ENCODE results near the gene NRXN3.

NRXN3 gene

DNA sequence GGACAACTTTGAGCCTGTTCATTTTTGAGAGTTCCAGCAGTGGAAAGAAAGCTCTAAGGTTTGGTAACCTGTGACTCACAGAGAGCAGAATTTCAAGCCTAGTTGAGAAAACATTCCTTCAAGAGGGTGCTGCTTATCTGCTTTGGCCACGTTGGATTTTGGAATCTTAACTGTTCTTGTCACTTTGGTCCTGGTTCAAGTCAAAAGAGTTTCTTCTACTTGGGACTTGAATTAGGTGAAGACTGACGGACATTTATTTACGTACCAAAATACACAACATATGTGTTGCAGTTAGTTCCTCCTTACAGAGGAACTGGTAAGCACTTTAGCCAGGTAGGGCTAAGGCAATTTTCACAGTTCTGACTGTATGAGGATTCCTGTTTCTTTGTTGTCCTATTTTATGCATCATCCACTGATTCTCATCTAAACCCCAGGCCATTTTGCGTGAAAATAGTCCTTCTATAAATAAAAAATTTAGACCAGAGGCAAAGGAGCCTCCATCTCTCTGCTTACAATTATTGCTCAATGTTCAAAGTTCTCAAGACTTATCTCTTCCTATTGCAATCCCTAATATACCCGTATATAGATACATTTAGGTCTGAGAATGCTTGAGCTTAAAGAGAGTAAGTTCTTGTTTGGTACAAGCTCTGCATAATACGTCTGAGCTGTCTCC is 1460.3 kb downstream of the NRXN3 start:
- Histone ChIP-seq H2AFZ (ENCODE audit: low read length) (no peak overlapping the region), H3K27ac (ENCODE audit: low read depth, low read length, poor library complexity, severe bottlenecking) (no peak overlapping the region), H3K27me3 (ENCODE audit: insufficient read depth, low read length) (no peaks in the 10 kb centered on the region), H3K4me1 (ENCODE audit: insufficient read depth, low read length, severe bottlenecking) (no peaks in the 10 kb centered on the region), H4K20me1 (ENCODE audit: insufficient read depth, low read length) (no peaks in the 10 kb centered on the region), H3F3A (ENCODE audit: insufficient read depth, low read length) (no peaks in the 10 kb centered on the region), H3K9me2 (ENCODE audit: low read depth, low read length) (no peaks in the 10 kb centered on the region), H3K9me3 (ENCODE audit: low read length) (no peaks in the 10 kb centered on the region), H3K79me2 (ENCODE audit: insufficient read depth, low read length) (no peaks in the 10 kb centered on the region), H3K9ac (ENCODE audit: low read length) (no peak overlapping the region), H3K4me3 (ENCODE audit: low read depth, low read length, poor library complexity, severe bottlenecking) (no peak overlapping the region), H3K4me2 (ENCODE audit: low read length) (no peak overlapping the region), H3K36me3 (ENCODE audit: insufficient read depth, low read length) (no peaks in the 10 kb centered on the region)
- TF ChIP-seq, protein P1, sequence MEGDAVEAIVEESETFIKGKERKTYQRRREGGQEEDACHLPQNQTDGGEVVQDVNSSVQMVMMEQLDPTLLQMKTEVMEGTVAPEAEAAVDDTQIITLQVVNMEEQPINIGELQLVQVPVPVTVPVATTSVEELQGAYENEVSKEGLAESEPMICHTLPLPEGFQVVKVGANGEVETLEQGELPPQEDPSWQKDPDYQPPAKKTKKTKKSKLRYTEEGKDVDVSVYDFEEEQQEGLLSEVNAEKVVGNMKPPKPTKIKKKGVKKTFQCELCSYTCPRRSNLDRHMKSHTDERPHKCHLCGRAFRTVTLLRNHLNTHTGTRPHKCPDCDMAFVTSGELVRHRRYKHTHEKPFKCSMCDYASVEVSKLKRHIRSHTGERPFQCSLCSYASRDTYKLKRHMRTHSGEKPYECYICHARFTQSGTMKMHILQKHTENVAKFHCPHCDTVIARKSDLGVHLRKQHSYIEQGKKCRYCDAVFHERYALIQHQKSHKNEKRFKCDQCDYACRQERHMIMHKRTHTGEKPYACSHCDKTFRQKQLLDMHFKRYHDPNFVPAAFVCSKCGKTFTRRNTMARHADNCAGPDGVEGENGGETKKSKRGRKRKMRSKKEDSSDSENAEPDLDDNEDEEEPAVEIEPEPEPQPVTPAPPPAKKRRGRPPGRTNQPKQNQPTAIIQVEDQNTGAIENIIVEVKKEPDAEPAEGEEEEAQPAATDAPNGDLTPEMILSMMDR (IDR thresholded peaks at IDR 0.05; ENCODE audit: low read length) = no peak
- no peak for TF ChIP-seq EZH2 (IDR thresholded peaks at IDR 0.05; ENCODE audit: borderline replicate concordance, low read length)

DNA sequence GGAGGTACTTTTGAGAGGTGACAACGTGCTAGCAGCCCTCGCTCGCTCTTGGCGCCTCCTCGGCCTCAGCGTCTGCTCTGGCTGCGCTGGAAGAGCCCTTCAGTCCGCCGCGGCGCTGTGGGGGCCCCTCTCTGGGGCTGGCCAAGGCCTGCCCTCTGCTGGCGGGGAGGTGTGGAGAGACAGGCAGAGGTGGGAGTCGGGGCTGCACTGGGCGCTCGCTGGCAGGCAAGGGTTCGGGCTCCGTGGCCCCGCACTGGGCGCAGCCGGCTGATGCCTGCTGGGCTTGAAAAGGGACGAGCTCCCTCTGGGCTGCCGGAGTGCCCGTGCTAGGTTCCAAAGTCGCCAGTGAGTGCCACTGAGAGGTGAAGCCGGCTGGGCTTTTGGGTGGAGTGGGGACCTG is 1461.1 kb downstream of the NRXN3 start:
- no peaks in the 10 kb centered on the region for H4K20me1 ChIP-seq (ENCODE audit: insufficient read depth, low read length)
- H3K36me3 ChIP-seq (ENCODE audit: insufficient read depth, low read length) = no peaks in the 10 kb centered on the region
- no peaks in the 10 kb centered on the region for H3K4me1 ChIP-seq (ENCODE audit: insufficient read depth, low read length, severe bottlenecking)
- no peak overlapping the region for H3K4me3 ChIP-seq (ENCODE audit: low read depth, low read length, poor library complexity, severe bottlenecking)
- no peak overlapping the region for H3K9ac ChIP-seq (ENCODE audit: low read length)
- H3F3A ChIP-seq (ENCODE audit: insufficient read depth, low read length) = no peaks in the 10 kb centered on the region
- H3K9me2 ChIP-seq (ENCODE audit: low read depth, low read length) = no peaks in the 10 kb centered on the region
- H3K27ac ChIP-seq (ENCODE audit: low read depth, low read length, poor library complexity, severe bottlenecking) = no peak overlapping the region
- no peak overlapping the region for H3K4me2 ChIP-seq (ENCODE audit: low read length)
- H3K9me3 ChIP-seq (ENCODE audit: low read length) = no peaks in the 10 kb centered on the region
- H3K79me2 ChIP-seq (ENCODE audit: insufficient read depth, low read length) = no peaks in the 10 kb centered on the region
- no peak overlapping the region for H2AFZ ChIP-seq (ENCODE audit: low read length)
- no peaks in the 10 kb centered on the region for H3K27me3 ChIP-seq (ENCODE audit: insufficient read depth, low read length)
- TF ChIP-seq, protein P1 (IDR thresholded peaks at IDR 0.05; ENCODE audit: low read length) = no peak
- no peak for TF ChIP-seq EZH2 (IDR thresholded peaks at IDR 0.05; ENCODE audit: borderline replicate concordance, low read length)

DNA sequence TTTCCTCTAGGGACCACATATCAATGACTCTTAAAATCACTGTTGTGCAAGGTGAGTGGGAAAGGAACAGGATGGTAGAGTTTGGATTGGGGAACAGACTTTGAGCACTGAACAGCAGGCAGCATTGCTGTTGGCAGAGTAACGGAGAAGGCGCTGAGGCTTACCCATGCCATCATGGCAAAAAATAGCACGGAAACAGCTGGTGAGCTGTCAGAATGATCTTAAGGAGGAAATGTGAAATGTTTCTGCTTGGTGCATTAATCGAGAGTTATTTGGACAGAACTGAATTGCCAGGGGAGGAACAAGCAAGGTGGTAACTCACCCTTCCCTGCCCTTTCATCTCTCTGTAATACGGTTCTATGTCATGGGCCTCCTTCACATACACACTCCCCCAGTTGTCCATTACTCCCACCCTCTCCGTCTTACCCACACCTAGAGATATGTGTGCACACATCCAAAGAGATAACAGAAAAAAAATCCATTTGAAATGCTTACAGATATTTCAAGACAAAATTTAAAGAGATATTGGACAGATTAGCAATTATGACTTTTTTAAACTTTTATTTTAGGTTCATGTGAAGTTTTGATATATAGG is 1468.6 kb downstream of the NRXN3 start:
- Histone ChIP-seq H3K79me2 (ENCODE audit: insufficient read depth, low read length) (no peaks in the 10 kb centered on the region), H3K9ac (ENCODE audit: low read length) (no peak overlapping the region), H3K4me2 (ENCODE audit: low read length) (no peak overlapping the region), H3K36me3 (ENCODE audit: insufficient read depth, low read length) (no peaks in the 10 kb centered on the region), H4K20me1 (ENCODE audit: insufficient read depth, low read length) (no peaks in the 10 kb centered on the region), H3K4me1 (ENCODE audit: insufficient read depth, low read length, severe bottlenecking) (no peaks in the 10 kb centered on the region), H3K9me3 (ENCODE audit: low read length) (no peaks in the 10 kb centered on the region), H3K9me2 (ENCODE audit: low read depth, low read length) (no peaks in the 10 kb centered on the region), H2AFZ (ENCODE audit: low read length) (no peak overlapping the region), H3K4me3 (ENCODE audit: low read depth, low read length, poor library complexity, severe bottlenecking) (no peak overlapping the region), H3K27me3 (ENCODE audit: insufficient read depth, low read length) (no peaks in the 10 kb centered on the region), H3F3A (ENCODE audit: insufficient read depth, low read length) (no peaks in the 10 kb centered on the region), H3K27ac (ENCODE audit: low read depth, low read length, poor library complexity, severe bottlenecking) (no peak overlapping the region)
- TF ChIP-seq EZH2 (IDR thresholded peaks at IDR 0.05; ENCODE audit: borderline replicate concordance, low read length) = no peak
- TF ChIP-seq, protein P1 (IDR thresholded peaks at IDR 0.05; ENCODE audit: low read length) = no peak

Data from OCI-LY1 (cell line).